HEK293 (cell line): ENCODE measurements around the gene GPR162.

Experiments used
- CTCF ChIA-PET: fragments of 350-600 bp; formaldehyde crosslinking; extraction: SDS; loops from one replicate; lab custom pipeline; 2021; ENCODE audit warnings: antibody characterized with exemption; lab: Yijun Ruan, JAX
- POLR2A ChIA-PET: fragments of 300-600 bp; formaldehyde crosslinking; extraction: SDS; loops from one replicate; lab custom pipeline; 2020; ENCODE audit warnings: antibody characterized with exemption, inconsistent platforms; lab: Yijun Ruan, JAX
- H3K27ac ChIP-seq: fragments of 200-500 bp; sonication (Bioruptor generic); 2 replicates; pipeline ENCODE4 v1.5.1; 2014; ENCODE audit warnings: low read depth, low read length, control low read depth, inconsistent platforms; ENCODE audit errors: extremely low read depth
- H3K36me3 ChIP-seq, 2 experiments: fragments of 200-500 bp in 1 of 2; sonication (Bioruptor generic) in 1 of 2; 1 replicate in 1 of 2; 2 replicates in 1 of 2; pipeline ENCODE4 v1.5.1; 2014 to 2017; ENCODE audit warnings: inconsistent platforms in 2 of 2, low read length in 2 of 2; ENCODE audit not compliant: control insufficient read depth in 2 of 2, insufficient read depth in 1 of 2
- H3K4me1 ChIP-seq: fragments of 200-500 bp; sonication (Bioruptor generic); 2 replicates; pipeline ENCODE4 v1.5.1; 2014; ENCODE audit warnings: mild to moderate bottlenecking, low read length, inconsistent platforms; ENCODE audit not compliant: control insufficient read depth, insufficient read depth
- H3K4me3 ChIP-seq: 2 replicates; pipeline ENCODE4 v1.5.1; 2011; ENCODE audit warnings: low read depth, mild to moderate bottlenecking, control low read depth, low read length, moderate library complexity
- H3K9me3 ChIP-seq: fragments of 200-500 bp; sonication (Bioruptor generic); 2 replicates; pipeline ENCODE4 v1.5.1; 2014; ENCODE audit warnings: low read depth, low read length, inconsistent platforms; ENCODE audit not compliant: control insufficient read depth, insufficient read depth
- GLIS1 ChIP-seq: fragments of 450-650 bp; formaldehyde crosslinking; IDR thresholded peaks from 2 replicates; pipeline ENCODE4 v1.5.1; 2016; ENCODE audit warnings: missing biosample characterization, missing genetic modification characterization
- MEIS1 ChIP-seq: sonication (generic); formaldehyde crosslinking; IDR thresholded peaks from 2 replicates; pipeline ENCODE4 v1.8.1; 2022; ENCODE audit warnings: missing genetic modification reagents, mild to moderate bottlenecking, borderline replicate concordance
- MZF1 ChIP-seq: fragments of 450-650 bp; formaldehyde crosslinking; IDR thresholded peaks from 2 replicates; pipeline ENCODE4 v1.5.1; 2017; ENCODE audit warnings: missing biosample characterization, missing genetic modification characterization, borderline replicate concordance
- SP3 ChIP-seq: fragments of 450-650 bp; formaldehyde crosslinking; IDR thresholded peaks from 2 replicates; pipeline ENCODE4 v1.5.1; 2016; ENCODE audit warnings: missing biosample characterization, missing genetic modification characterization
- ZIC2 ChIP-seq: fragments of 450-650 bp; formaldehyde crosslinking; IDR thresholded peaks from 2 replicates; pipeline ENCODE4 v1.5.1; 2016; ENCODE audit warnings: missing biosample characterization, missing genetic modification characterization
- ZNF138 ChIP-seq: fragments of 450-650 bp; formaldehyde crosslinking; IDR thresholded peaks from 2 replicates; pipeline ENCODE4 v1.5.1; 2016; ENCODE audit warnings: missing biosample characterization, missing genetic modification characterization, borderline replicate concordance
- ZNF148 ChIP-seq: fragments of 450-650 bp; formaldehyde crosslinking; IDR thresholded peaks from 2 replicates; pipeline ENCODE4 v1.5.0; 2017; ENCODE audit warnings: missing biosample characterization, missing genetic modification characterization, borderline replicate concordance
- ZNF19 ChIP-seq: fragments of 450-650 bp; formaldehyde crosslinking; IDR thresholded peaks from 2 replicates; pipeline ENCODE4; 2016; ENCODE audit warnings: missing biosample characterization, missing genetic modification characterization, low read depth
- ZNF223 ChIP-seq: fragments of 450-650 bp; formaldehyde crosslinking; IDR thresholded peaks from 2 replicates; pipeline ENCODE4 v1.5.1; 2016; ENCODE audit warnings: missing biosample characterization, missing genetic modification characterization
- ZNF248 ChIP-seq: fragments of 450-650 bp; formaldehyde crosslinking; IDR thresholded peaks from 2 replicates; pipeline ENCODE4 v1.5.1; 2017; ENCODE audit warnings: missing biosample characterization, missing genetic modification characterization
- ZNF266 ChIP-seq: fragments of 450-650 bp; formaldehyde crosslinking; IDR thresholded peaks from 2 replicates; pipeline ENCODE4 v1.5.1; 2016; ENCODE audit warnings: missing biosample characterization, missing genetic modification characterization, low read depth
- ZNF292 ChIP-seq: fragments of 450-650 bp; formaldehyde crosslinking; IDR thresholded peaks from 2 replicates; pipeline ENCODE4 v1.5.1; 2016; ENCODE audit warnings: low read depth, missing biosample characterization, missing genetic modification characterization, borderline replicate concordance
- ZNF311 ChIP-seq: fragments of 450-650 bp; formaldehyde crosslinking; IDR thresholded peaks from 2 replicates; pipeline ENCODE4 v1.5.1; 2017; ENCODE audit warnings: missing biosample characterization, missing genetic modification characterization, borderline replicate concordance
- ZNF404 ChIP-seq: fragments of 450-650 bp; formaldehyde crosslinking; IDR thresholded peaks from 2 replicates; pipeline ENCODE4 v1.5.1; 2017; ENCODE audit warnings: missing biosample characterization, missing genetic modification characterization
- ZNF416 ChIP-seq: fragments of 450-650 bp; formaldehyde crosslinking; IDR thresholded peaks from 2 replicates; pipeline ENCODE4 v1.5.1; 2016; ENCODE audit warnings: missing biosample characterization, missing genetic modification characterization
- ZNF549 ChIP-seq: fragments of 450-650 bp; IDR thresholded peaks from 2 replicates; pipeline ENCODE4 v1.5.1; 2018; ENCODE audit warnings: missing biosample characterization, missing genetic modification characterization, mild to moderate bottlenecking, inconsistent platforms, moderate library complexity
- ZNF560 ChIP-seq: fragments of 450-650 bp; formaldehyde crosslinking; IDR thresholded peaks from 2 replicates; pipeline ENCODE4 v1.5.1; 2017; ENCODE audit warnings: missing biosample characterization, missing genetic modification characterization, borderline replicate concordance
- ZNF701 ChIP-seq: fragments of 450-650 bp; formaldehyde crosslinking; IDR thresholded peaks from 2 replicates; pipeline ENCODE4 v1.5.1; 2016; ENCODE audit warnings: missing biosample characterization, missing genetic modification characterization
- ZNF704 ChIP-seq: fragments of 450-650 bp; formaldehyde crosslinking; IDR thresholded peaks from 2 replicates; pipeline ENCODE4 v1.5.1; 2016; ENCODE audit warnings: missing biosample characterization, missing genetic modification characterization

Gene GPR162

GRCh38 chr12:6830286-6830890, 8.8 kb downstream of the GPR162 start:
- ChIA-PET CTCF (interaction anchor here (0.6 to 7.4 kb wide), 5 partner anchors 16 to 115 kb away, joined by 3 to 75 read pairs (median 3); partner anchors contain the start of gene MLF2), POLR2A (interaction anchor here (0.9 to 6.0 kb wide), 6 partner anchors 9 to 37 kb away, joined by 3 to 55 read pairs (median 6); partner anchors contain the start of genes CDCA3, TPI1 and USP5)
- Histone ChIP-seq H3K4me1 (no peaks in the 10 kb centered on the region), H3K36me3 (peaks cover 14 to 49% of the 10 kb centered on the region in 2 experiments), H3K4me3 (no peak overlapping the region), H3K27ac (no peak overlapping the region; the same call in 1 of the 2 replicates), H3K9me3 (no peaks in the 10 kb centered on the region)
- no peak for TF ChIP-seq ZNF19 (tag by site-specific recombination)
- TF ChIP-seq ZIC2 (tag by site-specific recombination) = 0 out of 2 replicates have a peak, but pooled peaks have one; percentile 10

- H3K36me3 ChIP-seq = peaks cover 15 to 54% of the 10 kb centered on the region in 2 experiments
- ChIA-PET CTCF (interaction anchor here (1.1 to 7.4 kb wide), 4 partner anchors 15 to 107 kb away, joined by 3 to 75 read pairs (median 6); partner anchors contain the start of gene MLF2), POLR2A (interaction anchor here (2.3 to 6.0 kb wide), 3 partner anchors 9 to 36 kb away, joined by 6 to 55 read pairs (median 11); partner anchors contain the start of genes CDCA3, TPI1 and USP5)
- no peaks in the 10 kb centered on the region for H3K9me3 ChIP-seq
- no peak overlapping the region for H3K27ac ChIP-seq
- no peak for TF ChIP-seq ZNF248 (tag by site-specific recombination)
- TF ChIP-seq ZNF701 (tag by site-specific recombination) = no peak
- no peak for TF ChIP-seq ZNF311 (tag by site-specific recombination)
- no peak for TF ChIP-seq ZNF138 (tag by site-specific recombination)
- TF ChIP-seq ZNF266 (tag by site-specific recombination) = no peak
- TF ChIP-seq ZNF416 (tag by site-specific recombination) = no peak
- no peak for TF ChIP-seq ZNF549 (tag by site-specific recombination)
- TF ChIP-seq SP3 (tag by site-specific recombination) = no peak
- no peak for TF ChIP-seq ZNF148 (tag by site-specific recombination)
- no peak for TF ChIP-seq ZNF560 (tag by site-specific recombination)
- TF ChIP-seq ZNF292 = no peak
- TF ChIP-seq ZNF223 = no peak
- no peak for TF ChIP-seq MEIS1 (CRISPR knock-in tag)
- no peak for TF ChIP-seq ZNF404 (tag by site-specific recombination)
- no peak for TF ChIP-seq GLIS1 (tag by site-specific recombination)
- TF ChIP-seq ZNF704 (tag by site-specific recombination) = no peak
- no peak for TF ChIP-seq MZF1 (tag by site-specific recombination)
- H3K4me1 ChIP-seq = no peaks in the 10 kb centered on the region
- no peak overlapping the region for H3K4me3 ChIP-seq
These were observed 9.4 kb downstream of the GPR162 start for GRCh38 chr12:6830999-6831398.
